Measurements from ENCODE around the gene MINDY4B. TPM values are rescaled to one million over a fixed set of nuclear protein-coding genes. Genes with fewer than 3 reads are reported as not detected.

Gene MINDY4B
- polyA plus RNA-seq, 1 donor (not counting 4 experiments of a cell fraction or from before 2014, with no cell fraction given), result not detected

- TF ChIP-seq CTCF (optimal IDR thresholded peaks at IDR 0.05 in 1 of 3, IDR thresholded peaks at IDR 0.05 in 1 of 3, conservative IDR thresholded peaks at IDR 0.05 in 1 of 3; ENCODE audit: extremely low read depth in 1 of 3, insufficient read depth in 2 of 3, low read length in 3 of 3) (no peak), EZH2 (IDR thresholded peaks at IDR 0.05; ENCODE audit: low read length) (no peak)
- Histone ChIP-seq H3K79me2 (ENCODE audit: control insufficient read depth, insufficient read depth, low read length) (no peaks in the 10 kb centered on the region), H3K4me1 (ENCODE audit: control insufficient read depth, extremely low read depth, insufficient read depth, low read length) (no peaks in the 10 kb centered on the region), H2AFZ (ENCODE audit: control insufficient read depth, low read length) (no peak overlapping the region), H3K27ac (ENCODE audit: control insufficient read depth, insufficient read depth, low read length) (no peak overlapping the region), H3K4me2 (ENCODE audit: control insufficient read depth, extremely low read depth, insufficient read depth, low read depth, low read length) (no peak overlapping the region), H3K4me3 (ENCODE audit: control insufficient read depth in 2 of 3, extremely low read depth in 1 of 3, insufficient read depth in 2 of 3, low read depth in 1 of 3, low read length in 3 of 3) (no peak overlapping the region), H3K9me1 (ENCODE audit: control insufficient read depth, extremely low read depth, insufficient read depth, low read length) (no peaks in the 10 kb centered on the region), H3K9ac (ENCODE audit: control insufficient read depth, extremely low read depth, insufficient read depth, low read length) (no peak overlapping the region), H3K9me3 (ENCODE audit: control insufficient read depth, low read depth, low read length) (no peaks in the 10 kb centered on the region), H3K27me3 (ENCODE audit: control insufficient read depth, extremely low read depth, insufficient read depth, low read length) (peaks cover 17% of the 10 kb centered on the region), H3K36me3 (ENCODE audit: control insufficient read depth in 2 of 2, extremely low read depth in 1 of 2, insufficient read depth in 2 of 2, low read length in 2 of 2) (no peaks in the 10 kb centered on the region), H4K20me1 (ENCODE audit: control insufficient read depth, extremely low read depth, insufficient read depth, low read length) (no peaks in the 10 kb centered on the region)
- no peak for DNase-seq (ENCODE audit: low read depth, low spot score)
- dilution Hi-C loops (cut with MboI; ENCODE audit: extremely low pct_ligation_motif_present, low sequenced_read_pairs), result no loop called here
- no peak for FAIRE-seq
Measured at GRCh38 chr3:150906461-150906860, 1.2 kb upstream of the MINDY4B start.

- FAIRE-seq, result no peak
- Histone ChIP-seq H3K36me3 (ENCODE audit: control insufficient read depth in 2 of 2, extremely low read depth in 1 of 2, insufficient read depth in 2 of 2, low read length in 2 of 2) (no peaks in the 10 kb centered on the region), H3K9me1 (ENCODE audit: control insufficient read depth, extremely low read depth, insufficient read depth, low read length) (no peaks in the 10 kb centered on the region), H3K79me2 (ENCODE audit: control insufficient read depth, insufficient read depth, low read length) (no peaks in the 10 kb centered on the region), H3K4me1 (ENCODE audit: control insufficient read depth, extremely low read depth, insufficient read depth, low read length) (no peaks in the 10 kb centered on the region), H3K27ac (ENCODE audit: control insufficient read depth, insufficient read depth, low read length) (no peak overlapping the region), H3K4me3 (ENCODE audit: control insufficient read depth in 2 of 3, extremely low read depth in 1 of 3, insufficient read depth in 2 of 3, low read depth in 1 of 3, low read length in 3 of 3) (no peak overlapping the region), H4K20me1 (ENCODE audit: control insufficient read depth, extremely low read depth, insufficient read depth, low read length) (no peaks in the 10 kb centered on the region), H3K4me2 (ENCODE audit: control insufficient read depth, extremely low read depth, insufficient read depth, low read depth, low read length) (no peak overlapping the region), H3K9ac (ENCODE audit: control insufficient read depth, extremely low read depth, insufficient read depth, low read length) (no peak overlapping the region), H3K9me3 (ENCODE audit: control insufficient read depth, low read depth, low read length) (no peaks in the 10 kb centered on the region), H3K27me3 (ENCODE audit: control insufficient read depth, extremely low read depth, insufficient read depth, low read length) (peaks cover 17% of the 10 kb centered on the region), H2AFZ (ENCODE audit: control insufficient read depth, low read length) (no peak overlapping the region)
- dilution Hi-C loops (cut with MboI; ENCODE audit: extremely low pct_ligation_motif_present, low sequenced_read_pairs), result no loop called here
- no peak for DNase-seq (ENCODE audit: low read depth, low spot score)
- TF ChIP-seq CTCF (optimal IDR thresholded peaks at IDR 0.05 in 1 of 3, IDR thresholded peaks at IDR 0.05 in 1 of 3, conservative IDR thresholded peaks at IDR 0.05 in 1 of 3; ENCODE audit: extremely low read depth in 1 of 3, insufficient read depth in 2 of 3, low read length in 3 of 3) (no peak), EZH2 (IDR thresholded peaks at IDR 0.05; ENCODE audit: low read length) (no peak)
Measured at GRCh38 chr3:150905746-150906145, 507 bp upstream of the MINDY4B start.
